Bone marrow (tissue), 2 donors: ENCODE data around the gene MYOZ1.
A peak's percentile ranks its signal among the peaks of the same experiment; 100 is the strongest.

Source experiments
- DNase-seq, 2 donors: peaks; one replicate each; lab custom pipeline; 2025; lab: John Stamatoyannopoulos, UW

MYOZ1 gene

DNA sequence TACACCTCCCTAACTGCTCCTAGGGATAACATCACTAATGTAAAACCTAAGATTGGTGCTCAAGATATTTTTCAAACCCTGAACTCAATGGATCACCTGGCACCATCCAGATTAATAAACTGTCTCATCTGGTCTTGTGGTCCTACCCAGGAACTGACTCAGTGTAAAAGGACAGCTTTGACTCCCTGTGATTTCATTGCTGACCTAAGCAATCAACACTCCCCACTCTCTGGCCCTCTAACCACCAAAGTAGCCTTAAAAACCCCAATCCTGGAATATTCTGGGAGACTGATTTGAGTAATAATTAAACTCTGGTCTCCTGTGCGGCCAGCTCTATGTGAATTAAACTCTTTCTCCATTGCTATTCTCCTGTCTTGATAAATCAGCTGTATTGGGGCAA is 43.9 kb downstream of the MYOZ1 start:
- no peak for DNase-seq

DNA sequence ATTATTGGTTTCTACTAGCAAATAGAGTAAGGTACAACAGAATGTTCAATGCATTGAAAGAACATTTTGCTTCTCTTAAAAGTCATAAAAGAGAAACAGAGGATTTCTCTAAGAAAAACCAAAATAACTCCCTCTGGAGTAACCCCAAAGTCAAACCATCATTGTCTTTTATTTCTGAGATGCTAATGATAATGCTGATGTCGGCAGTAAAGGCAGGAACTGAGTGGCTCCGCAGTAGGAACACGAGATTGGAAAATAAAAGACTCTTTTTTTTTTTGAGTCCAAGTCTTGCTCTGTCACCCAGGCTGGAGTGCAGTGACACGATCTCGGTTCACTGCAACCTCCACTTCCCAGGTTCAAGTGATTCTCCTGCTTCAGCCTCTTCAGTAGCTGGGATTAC is 47.5 kb downstream of the MYOZ1 start:
- no peak for DNase-seq

DNA sequence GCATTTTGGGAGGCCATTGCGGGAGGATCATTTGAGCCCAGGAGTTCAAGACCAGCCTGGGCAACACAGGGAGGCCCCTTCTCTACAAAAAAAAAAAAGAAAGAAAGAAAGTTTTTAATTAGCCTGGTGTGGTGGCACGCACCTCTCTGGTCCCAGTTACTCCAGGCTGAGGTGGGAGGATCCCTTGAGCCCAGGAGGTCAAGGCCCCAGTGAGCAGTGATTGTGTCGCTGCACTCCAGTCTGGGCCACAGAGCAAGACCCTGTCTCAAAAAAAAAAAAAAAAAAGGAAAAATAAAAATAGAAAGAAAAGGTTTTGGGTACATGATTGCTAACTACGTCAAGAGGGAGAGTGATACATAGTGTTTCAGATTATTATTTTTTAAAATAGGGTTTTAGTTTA is 48.2 kb downstream of the MYOZ1 start:
- no peak for DNase-seq

DNA sequence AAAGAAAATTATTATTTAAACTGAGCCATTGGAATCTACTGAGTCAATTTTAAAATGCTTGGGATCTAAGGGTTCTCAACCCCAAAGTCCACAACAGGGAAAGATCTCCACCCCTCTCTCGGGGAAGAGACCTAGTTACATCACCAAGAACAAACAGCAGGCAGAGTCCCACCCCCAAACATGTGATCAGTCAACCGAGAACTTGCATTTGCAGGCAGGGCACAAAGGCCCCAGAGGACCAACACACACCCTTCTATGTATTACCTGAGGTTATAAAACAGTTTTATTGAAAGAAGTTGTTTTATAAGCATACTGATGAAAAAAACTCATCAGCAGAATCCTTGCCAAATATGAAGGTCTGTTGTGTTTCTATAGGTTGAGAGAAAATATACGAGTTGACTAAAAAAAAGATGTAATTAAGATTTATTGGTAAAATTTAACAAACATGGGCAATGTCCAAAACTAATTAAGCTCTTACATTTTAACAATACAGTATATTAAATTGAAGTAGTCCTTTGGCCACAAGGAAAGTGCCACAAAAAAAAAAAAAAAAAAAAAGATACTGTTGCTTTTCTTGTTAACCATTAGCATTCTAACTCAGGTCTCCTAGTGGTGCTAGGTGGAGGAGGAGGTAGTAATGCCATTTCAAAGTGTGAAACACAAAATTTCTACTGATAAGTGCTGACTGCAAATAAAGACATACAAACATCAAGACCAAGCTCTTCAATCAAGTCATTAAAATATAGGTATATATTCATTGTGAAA is 49.2 kb downstream of the MYOZ1 start:
- DNase-seq: peak in 1 of 2 donors; percentile 10

- peak in 1 of 2 donors; percentile 38 for DNase-seq
Observed at GRCh38 chr10:73590881-73591799, 50.1 kb downstream of the MYOZ1 start, which contains the start of gene USP54. TSS of gene USP54 (minus strand) at chr10:73591342. CDS start at chr10:73575658, 15,684 bp downstream.

GRCh38 chr10:73589563-73590126 is 51.6 kb downstream of the MYOZ1 start:
- DNase-seq: peak in 1 of 2 donors; percentile 61

DNA sequence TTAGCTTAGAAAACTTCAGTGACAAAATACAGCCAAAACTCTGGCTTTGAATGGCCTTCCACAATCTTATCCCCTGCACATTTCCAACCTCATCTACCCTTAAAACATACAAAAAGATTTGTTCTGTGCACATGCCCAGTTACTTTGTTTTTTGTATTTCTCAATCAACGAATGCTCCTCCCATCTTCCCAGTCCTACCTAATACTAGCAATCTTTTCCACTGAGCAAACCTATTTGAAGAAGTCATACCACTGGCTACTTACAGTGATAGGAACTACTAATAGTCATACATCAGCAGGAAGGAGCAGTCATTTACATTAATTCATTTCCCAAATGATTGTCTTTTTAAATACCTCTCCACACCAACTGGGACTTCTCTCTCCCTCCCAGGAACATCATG is 52.6 kb downstream of the MYOZ1 start:
- no peak for DNase-seq

GRCh38 chr10:73586583-73586984 is 54.7 kb downstream of the MYOZ1 start:
- no peak for DNase-seq

GRCh38 chr10:73585327-73585726 is 55.9 kb downstream of the MYOZ1 start:
- no peak for DNase-seq

DNA sequence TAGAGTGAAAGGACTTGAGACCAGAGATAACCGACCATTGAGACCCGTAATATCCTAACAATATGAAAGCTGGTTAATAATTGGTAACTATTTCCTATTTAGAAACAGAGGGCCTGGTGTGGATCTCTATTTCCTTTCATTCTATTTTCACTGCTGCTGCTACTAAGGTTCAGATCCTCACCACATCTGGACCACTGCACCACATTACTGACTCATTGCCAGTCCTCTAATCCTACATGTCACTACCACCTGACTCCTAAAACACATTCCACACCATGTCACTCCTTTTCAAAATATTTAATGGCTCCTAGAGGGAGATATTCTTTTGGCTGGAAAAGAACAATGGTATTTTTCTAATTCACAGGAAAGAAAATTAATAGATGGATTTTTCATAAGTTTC is 56.5 kb downstream of the MYOZ1 start:
- no peak for DNase-seq

DNA sequence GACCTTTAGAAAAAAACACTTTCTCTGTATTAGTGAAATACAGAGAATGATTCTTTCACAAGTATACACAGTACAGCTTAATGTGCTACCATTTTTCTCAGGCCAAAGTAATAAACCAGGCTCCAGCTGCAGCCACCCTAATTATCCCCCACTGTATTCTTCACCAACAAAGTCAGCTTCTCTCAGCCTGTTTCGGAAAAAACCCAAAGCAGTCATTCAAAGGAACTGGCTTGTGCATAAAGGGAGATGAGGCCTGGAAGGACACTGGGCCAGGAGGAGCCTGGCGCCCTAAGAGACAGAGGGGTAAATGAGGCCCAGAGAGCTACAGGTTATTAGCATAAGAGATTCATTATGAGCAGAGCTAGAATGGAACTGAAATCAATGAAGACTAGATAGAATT is 59.4 kb downstream of the MYOZ1 start:
- DNase-seq: no peak
